Metanephros (tissue), 1 donor: ENCODE measurements around the gene OR2T8. TPM values are rescaled to one million over a fixed set of nuclear protein-coding genes. Genes with fewer than 3 reads are reported as not detected.

Experiments used
- total RNA-seq: library from RNA; depleted of rRNA; stranded (reverse); fragments of >200 nt; gene quantifications from one replicate; pipeline ENCODE4 v1.2.3, GENCODE V29; 2014

The OR2T8 gene, protein sequence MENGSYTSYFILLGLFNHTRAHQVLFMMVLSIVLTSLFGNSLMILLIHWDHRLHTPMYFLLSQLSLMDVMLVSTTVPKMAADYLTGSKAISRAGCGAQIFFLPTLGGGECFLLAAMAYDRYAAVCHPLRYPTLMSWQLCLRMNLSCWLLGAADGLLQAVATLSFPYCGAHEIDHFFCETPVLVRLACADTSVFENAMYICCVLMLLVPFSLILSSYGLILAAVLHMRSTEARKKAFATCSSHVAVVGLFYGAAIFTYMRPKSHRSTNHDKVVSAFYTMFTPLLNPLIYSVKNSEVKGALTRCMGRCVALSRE
- not detected for total RNA-seq

DNA sequence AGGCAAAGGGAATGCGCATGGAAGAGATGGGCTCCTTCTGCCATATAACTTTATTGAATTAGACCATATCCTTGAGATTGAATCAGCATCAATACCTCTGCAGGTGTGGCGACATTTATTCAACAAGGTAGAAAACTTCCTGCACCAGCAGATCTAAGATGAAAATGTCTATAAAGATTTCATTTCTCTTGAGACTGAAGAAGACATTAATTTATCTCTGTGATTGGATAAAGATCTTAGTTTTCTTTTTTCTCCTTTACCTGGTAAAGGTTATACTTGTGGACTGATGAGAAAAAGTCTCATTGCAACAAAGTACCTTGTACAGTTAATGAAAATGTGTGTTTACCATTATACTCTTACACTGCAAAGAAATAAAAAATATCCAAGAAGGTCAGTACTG lies at the start of gene OR2T8:
Gene OR2T8, plus strand, starts transcription at position 301 of the 400 bp plus-strand sequence. CDS start 766 bp downstream, outside the sequence.

DNA sequence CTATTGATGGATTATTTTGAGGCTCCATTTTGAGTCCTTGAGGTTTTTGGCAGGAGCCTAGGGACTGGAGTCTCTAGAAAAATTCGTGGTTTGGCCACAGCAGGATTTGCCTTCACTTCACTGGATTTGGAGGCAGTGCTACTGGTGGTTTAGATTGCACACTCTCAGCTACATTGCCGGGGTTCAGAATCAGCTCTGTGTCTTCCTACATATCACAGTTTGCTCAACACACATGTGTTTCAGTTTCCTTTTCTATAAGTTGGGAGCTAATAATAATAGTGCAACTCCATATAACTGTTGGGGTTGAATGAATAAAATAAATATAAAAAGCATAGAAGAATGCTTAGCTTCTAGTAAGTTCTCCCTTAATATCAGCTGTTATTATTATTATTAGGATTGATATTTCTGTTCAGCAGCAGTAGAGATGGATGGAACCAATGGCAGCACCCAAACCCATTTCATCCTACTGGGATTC lies 24.9 kb upstream of the OR2T8 start, which contains the start of gene OR2W3:
Gene OR2W3, plus strand, starts transcription at position 425 of the 475 bp plus-strand sequence. Its CDS starts 0 bp downstream, at position 425.

DNA sequence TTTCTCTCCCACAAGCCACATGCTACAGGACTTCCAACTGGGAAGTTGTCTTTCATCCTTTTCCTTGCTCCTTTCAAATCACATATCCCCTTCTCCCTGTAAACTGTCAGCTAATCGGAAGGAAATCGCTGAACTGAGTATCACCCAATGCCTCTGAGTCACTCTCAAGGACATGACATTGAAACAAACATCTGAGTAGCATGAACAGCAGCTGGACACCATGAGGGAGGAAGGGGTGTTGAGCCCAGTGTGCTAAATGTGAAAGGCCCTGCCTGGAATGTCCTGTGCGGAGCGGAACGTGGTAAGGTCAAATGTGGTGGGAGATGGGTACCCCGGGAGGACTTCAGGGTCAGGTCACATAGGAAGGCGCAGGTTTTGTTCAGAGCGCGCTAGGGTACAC lies 4.8 kb downstream of the OR2T8 start, which contains the start of gene OR2AJ1:
Gene OR2AJ1, plus strand, starts transcription at position 22 of the 400 bp plus-strand sequence. CDS start 8,880 bp downstream, outside the sequence.

DNA sequence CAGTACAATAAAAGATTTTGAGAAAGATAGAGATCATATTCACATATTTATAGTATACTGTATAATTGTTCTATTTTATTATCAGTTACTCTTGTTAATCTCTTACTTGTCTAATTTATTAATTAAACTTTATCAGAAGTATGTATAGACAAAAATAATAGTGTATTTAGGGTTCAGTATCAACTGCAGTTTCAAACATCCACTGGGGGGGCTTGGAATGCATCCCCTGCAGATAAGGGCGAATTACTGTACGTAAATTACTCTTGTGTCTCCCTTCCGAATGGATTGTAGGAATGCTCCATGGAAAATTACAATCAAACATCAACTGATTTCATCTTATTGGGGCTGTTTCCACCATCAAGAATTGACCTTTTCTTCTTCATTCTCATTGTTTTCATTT lies 28.5 kb downstream of the OR2T8 start, which contains the start of gene OR2L8:
Gene OR2L8, plus strand, starts transcription at position 301 of the 400 bp plus-strand sequence. Its CDS starts 0 bp downstream, at position 301.

DNA sequence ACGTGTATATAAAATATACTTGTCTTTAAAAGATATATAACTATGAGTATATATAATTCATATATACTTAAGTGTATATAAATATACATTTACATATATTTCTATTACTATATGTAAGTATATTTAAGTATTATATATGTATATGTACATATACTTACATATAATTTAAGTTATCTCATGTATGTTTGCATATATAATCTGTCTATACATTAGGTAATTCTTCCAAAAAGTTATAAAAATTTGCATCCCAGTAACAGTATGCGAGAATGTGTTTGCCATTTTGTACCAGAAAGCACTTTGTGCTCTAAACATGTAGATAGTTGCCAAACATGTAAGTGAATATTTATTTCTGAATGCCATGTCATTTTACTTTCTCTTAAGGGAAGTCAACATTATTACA lies 44.9 kb downstream of the OR2T8 start, which contains the start of gene OR2AK2:
Gene OR2AK2, plus strand, starts transcription at position 301 of the 400 bp plus-strand sequence. CDS start 144 bp downstream, outside the sequence.

Other genes with a start within 250 kb of the OR2T8 start
- gene OR13G1, start 240.5 kb upstream of the OR2T8 start, total RNA-seq, result not detected
- not detected for gene OR6F1, start 203.6 kb upstream of the OR2T8 start, total RNA-seq
- gene OR14K1, start 181.6 kb upstream of the OR2T8 start, total RNA-seq, result not detected
- gene OR14A2, start 172.1 kb upstream of the OR2T8 start, total RNA-seq, result not detected
- not detected for gene OR1C1, start 159.7 kb upstream of the OR2T8 start, total RNA-seq
- gene OR14A16, start 96.1 kb upstream of the OR2T8 start, total RNA-seq, result not detected
- not detected for gene OR11L1, start 78.4 kb upstream of the OR2T8 start, total RNA-seq
- gene TRIM58, start 63.1 kb upstream of the OR2T8 start, total RNA-seq, result 9.3 TPM
- 2.6 TPM for gene OR2W3, start 24.7 kb upstream of the OR2T8 start, total RNA-seq
- not detected for gene OR2AJ1, start 4.6 kb downstream of the OR2T8 start, total RNA-seq
- gene OR2L8, start 28.6 kb downstream of the OR2T8 start, total RNA-seq, result not detected
- gene OR2AK2, start 45.0 kb downstream of the OR2T8 start, total RNA-seq, result not detected
- not detected for gene OR2L5, start 93.4 kb downstream of the OR2T8 start, total RNA-seq
- 0.06 TPM for gene OR2L2, start 109.8 kb downstream of the OR2T8 start, total RNA-seq
- gene OR2L3, start 126.6 kb downstream of the OR2T8 start, total RNA-seq, result not detected
- not detected for gene OR2L13, start 174.9 kb downstream of the OR2T8 start, total RNA-seq
- gene OR2M5, start 224.9 kb downstream of the OR2T8 start, total RNA-seq, result not detected